ENCODE measurements around the gene FDXACB1.
A peak's percentile ranks its signal among the peaks of the same experiment; 100 is the strongest.

FDXACB1 gene

GRCh38 chr11:111878849-111879636 is at the start of gene FDXACB1, which contains the start of gene CFAP68:
Gene FDXACB1 (minus strand): TSS chr11:111879165. CDS start chr11:111879132, 33 bp downstream.
Gene CFAP68 (plus strand): TSS chr11:111879541. CDS start chr11:111879561, 20 bp downstream.
- peak; percentile 89 for DNase-seq

GRCh38 chr11:111926505-111927391 is 47.8 kb upstream of the FDXACB1 start:
- peak; percentile 93 for DNase-seq

DNA sequence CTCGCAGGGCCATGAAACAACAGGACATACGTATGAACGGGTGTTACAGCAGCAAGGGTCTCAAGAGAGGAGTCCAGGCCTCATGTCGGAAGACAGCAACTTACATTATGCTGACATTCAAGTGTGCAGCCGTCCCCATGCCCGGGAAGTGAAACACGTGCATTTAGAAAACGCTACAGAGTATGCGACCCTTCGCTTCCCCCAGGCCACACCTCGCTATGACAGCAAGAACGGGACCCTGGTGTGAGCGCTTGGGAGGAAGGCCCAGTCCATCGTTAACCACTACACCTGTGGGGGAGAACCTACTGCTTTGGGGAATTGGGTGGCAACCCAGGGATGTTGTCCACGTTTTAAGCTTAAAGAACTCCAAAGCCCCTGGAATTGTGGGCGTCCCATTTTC is 47.0 kb upstream of the FDXACB1 start:
- no peak for DNase-seq

DNA sequence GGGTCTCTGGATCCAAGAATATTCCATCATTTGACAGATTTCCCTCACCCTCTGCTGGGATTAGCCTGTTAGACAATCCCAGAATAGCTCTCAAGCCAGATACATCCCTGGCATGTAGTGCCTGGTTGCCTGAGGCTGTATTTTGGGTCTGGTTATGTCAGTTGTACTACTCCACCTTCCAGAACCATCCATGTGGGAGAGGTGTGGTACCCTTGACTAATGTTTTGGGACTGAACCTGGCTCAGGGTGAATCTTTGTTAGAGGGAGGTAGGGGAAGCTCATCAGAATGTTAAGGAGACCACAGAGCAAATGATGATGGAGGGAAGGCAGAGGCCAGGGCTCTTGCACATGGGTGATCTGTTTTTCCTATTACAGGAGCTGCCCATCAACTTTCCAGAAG is 45.0 kb upstream of the FDXACB1 start:
- no peak for DNase-seq

- no peak for DNase-seq
These were observed 44.4 kb upstream of the FDXACB1 start for GRCh38 chr11:111923351-111923788.

DNA sequence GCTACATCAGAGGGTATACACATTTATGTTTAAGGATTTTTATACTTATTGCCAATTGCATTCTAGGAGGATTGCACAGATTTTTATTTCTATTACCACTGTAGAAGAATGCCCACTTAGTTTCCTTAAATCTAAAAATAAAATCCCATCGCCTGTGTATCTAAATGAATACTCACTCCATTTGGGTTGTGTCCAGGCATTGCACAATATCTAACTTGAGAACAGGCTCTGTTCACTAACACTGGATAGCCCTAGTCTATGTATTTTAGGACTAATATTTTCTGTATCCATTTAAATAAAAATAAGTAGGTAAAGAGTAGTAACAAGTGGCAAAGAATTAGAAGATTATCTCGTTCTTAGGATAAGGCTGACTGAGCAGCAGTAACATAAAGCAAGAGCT is 43.8 kb upstream of the FDXACB1 start:
- no peak for DNase-seq

- DNase-seq = no peak
These were observed 42.7 kb upstream of the FDXACB1 start for GRCh38 chr11:111921541-111922230.

- DNase-seq = no peak
These were observed 41.9 kb upstream of the FDXACB1 start for GRCh38 chr11:111920908-111921307.

DNA sequence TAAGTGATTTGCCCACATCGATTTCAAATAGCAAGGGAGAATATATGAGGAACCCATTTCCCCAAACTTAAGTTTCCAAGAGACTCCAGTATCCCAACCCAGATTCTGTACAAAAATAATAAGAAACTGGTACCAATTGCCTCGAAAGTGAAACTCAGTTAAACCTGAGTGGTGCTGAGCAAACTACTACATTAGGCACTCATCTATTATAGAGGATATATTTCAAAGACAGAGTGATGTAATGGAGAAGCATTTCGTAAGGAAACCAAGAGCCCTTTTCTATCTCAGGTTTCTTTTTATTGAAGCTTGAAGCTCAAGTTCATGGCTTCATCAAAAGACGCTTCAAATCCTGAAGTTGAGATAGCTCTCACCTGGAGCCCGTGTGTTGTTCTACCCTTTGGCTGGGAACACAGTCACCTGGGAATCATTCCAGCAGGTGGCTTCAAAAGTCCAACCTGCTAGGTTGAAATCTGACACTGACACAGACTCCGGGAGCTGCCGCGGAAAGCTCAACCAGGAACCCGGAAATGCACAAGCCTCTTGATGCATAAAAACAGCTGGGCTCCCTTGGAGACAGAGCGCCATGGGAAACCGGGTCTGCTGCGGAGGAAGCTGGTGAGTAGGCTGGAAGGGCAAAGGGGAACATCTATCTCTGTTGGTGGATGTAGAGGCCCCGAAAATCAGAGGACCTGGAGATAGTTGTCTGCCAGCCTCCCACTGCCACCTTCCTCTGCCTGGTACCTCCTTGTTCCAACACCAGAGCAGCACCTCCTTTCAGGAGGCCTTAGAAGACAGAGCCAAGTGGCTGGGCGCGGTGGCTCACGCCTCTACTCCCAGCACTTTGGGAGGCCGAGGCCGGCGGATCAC is 39.7 kb upstream of the FDXACB1 start, which contains the start of gene C11orf52:
Gene C11orf52 (plus strand): TSS at position 524 of the 867 bp plus-strand sequence. CDS start 60 bp downstream, at position 584.
- DNase-seq = no peak

DNA sequence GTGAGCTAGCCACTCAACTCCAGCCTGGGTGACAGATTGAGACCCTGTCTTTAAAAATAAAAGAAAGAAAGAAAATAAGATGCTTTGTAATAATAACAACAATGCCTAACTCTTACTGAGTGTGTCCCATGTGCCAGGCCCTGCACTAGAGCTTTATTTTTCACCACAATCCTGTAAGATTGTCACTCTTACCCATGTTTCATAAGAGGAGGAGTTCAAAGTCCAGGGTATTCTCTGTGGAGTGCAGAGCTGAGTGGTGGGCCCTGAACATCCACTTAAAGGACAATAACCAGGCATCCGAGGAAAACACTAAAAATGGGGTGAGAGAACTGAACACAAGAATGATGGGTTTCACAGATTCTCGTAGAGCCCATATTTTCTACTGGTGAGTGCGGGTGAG is 38.8 kb upstream of the FDXACB1 start:
- no peak for DNase-seq

- no peak for DNase-seq
These were observed 38.3 kb upstream of the FDXACB1 start for GRCh38 chr11:111917312-111917711.

- no peak for DNase-seq
These were observed 37.8 kb upstream of the FDXACB1 start for GRCh38 chr11:111916768-111917167.

DNA sequence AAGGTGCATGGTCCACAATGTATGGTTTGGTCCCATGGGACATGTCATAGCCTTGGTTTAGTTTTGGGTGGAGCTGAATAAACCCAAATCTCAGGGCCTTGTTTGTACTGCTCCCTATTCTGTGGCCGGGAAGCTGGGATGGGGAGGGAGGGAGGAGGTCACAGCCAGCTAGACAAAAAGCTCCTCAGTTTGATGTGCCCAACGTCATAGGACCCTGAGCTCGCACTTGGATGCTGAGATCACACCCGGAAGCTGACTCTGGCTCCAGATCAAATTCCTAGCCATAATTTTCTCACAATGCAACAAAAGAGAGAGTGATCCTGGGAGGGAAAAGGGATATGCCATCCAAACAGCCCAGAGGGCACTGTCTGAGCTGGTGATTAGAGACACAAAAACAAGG is 35.0 kb upstream of the FDXACB1 start:
- no peak for DNase-seq

DNA sequence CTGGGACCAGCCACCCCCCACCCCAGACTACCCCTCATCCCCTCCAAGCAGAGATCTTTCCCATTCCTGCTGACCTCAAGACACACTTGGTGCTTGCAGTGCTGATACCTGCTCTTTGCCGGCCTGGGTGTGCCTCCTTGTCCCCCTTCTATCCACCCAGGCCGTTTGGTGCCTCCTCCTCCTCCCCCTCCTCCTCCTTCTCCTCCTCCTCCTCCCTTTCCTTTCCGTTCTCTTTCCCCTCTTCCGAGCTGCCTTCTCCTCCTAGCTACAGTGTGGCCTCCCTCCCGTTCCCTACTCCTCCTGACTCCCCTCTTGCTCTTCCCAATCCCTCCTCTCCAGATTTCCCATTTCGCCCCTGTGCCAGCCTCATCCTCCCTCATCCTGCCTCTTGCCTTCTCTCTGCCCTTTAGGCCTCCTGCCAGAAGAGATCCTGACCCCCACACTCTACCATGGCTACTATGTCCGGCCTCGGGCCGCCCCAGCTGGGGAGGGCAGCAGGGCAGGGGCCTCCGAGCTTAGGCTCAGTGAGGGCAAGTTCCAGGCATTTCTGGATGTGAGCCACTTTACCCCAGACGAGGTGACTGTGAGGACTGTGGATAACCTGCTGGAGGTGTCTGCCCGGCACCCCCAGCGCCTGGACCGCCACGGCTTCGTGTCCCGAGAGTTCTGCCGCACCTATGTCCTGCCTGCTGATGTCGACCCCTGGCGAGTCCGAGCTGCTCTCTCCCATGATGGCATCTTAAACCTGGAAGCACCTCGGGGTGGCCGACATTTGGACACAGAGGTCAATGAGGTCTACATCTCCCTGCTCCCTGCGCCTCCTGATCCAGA is 34.3 kb upstream of the FDXACB1 start:
- no peak for DNase-seq

DNA sequence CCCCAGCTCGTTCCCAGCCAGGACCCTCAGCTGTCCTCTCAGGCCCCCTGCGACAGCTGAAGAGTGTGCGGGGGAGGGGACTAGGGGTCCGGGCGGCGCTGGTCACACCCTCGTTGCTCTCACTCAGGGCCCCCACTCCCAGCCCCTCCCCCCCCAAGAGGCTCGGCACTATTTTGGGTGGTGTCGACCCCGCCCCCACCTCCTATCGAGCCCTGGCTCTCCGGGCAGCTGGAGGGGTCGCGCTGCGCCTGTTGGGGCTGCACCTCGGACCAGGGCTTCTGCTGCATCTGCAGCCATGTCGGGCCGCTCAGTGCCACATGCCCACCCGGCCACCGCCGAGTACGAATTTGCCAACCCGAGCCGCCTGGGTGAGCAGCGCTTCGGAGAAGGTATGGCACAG is 33.6 kb upstream of the FDXACB1 start, which contains the start of gene HSPB2:
Gene HSPB2 (plus strand): TSS at position 200 of the 400 bp plus-strand sequence. CDS start 96 bp downstream, at position 296.
- no peak for DNase-seq

DNA sequence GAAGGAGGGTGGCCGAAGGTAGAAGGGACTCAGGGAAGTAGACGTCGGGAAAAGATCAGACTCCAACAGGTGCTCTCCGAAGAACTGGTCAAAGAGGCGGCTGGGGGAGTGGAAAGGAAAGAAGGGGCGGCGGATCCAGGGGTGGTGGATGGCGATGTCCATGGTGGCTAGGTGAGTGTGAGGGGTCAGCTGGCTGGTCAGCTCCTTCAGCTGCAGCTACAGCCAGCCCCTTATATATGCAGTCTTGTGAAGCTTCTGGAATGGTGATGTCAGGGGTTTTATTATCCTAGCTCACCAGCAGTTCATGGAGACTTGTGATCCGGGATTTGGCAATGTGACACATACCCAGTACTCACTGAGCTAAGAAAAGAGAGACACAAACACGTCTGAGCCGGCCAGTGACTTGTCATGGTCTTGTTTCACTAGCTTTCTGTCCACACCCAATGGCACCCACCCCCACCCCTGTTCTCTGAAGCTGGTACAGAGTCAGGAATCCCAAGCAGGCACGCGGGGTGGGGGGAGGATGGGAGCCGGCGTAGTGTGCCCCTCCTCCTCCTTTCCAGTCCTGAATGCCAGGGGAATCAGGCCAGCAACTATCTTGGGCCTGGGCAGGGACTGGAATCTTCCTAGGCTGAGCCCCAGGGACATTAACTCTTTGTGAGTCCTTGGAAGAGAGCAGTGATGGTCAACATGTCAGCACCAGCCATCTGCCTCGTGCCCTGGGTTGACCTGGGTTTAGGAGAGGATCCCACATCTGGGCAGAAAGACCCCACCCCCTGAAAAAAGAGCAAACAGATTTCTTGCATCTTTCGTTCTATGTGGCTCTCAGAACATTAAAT is 32.8 kb upstream of the FDXACB1 start, which contains the start of gene CRYAB:
Gene CRYAB (minus strand): TSS at position 208 of the 839 bp plus-strand sequence. CDS start 46 bp downstream, at position 162.
- DNase-seq = no peak

- no peak for DNase-seq
These were observed 32.0 kb upstream of the FDXACB1 start for GRCh38 chr11:111910676-111911562.

DNA sequence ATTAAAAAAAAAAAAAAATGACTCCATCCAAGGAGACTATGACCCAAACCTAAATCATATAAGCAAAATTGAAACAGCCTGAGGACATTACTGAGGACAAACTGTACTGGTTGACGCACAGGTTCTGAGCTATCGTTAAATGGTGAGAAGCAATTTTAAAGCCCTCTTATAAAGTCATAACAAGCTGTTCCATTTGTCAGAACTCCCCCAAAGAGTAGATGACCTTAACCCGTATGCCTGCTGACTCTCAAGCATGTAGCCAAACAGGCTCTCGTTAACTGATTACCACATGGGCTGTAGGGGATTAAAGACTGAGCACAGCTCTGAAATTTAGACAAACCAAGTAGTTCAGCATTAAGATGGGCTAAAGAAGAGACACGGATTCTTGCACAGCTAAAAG is 30.4 kb upstream of the FDXACB1 start:
- DNase-seq = no peak

Data from DMS 273 treated with DMSO at 0.1 percent for 48 hours (cell line).